Mesenchymal stem cell (in vitro differentiated cells and primary cell): ENCODE data around the gene PPM1B.

Source experiments
- DNase-seq: peaks from one replicate; pipeline ENCODE4 v3.0.0-alpha.2; 2013
- H2AFZ ChIP-seq: one replicate; pipeline ENCODE4 v1.6.1; 2013; ENCODE audit warnings: low read depth, mild to moderate bottlenecking, control low read depth, inconsistent platforms, low read length, moderate library complexity
- H2AK5ac ChIP-seq: 2 replicates; pipeline ENCODE4 v1.6.1; 2013; ENCODE audit warnings: low read length, moderate library complexity, mild to moderate bottlenecking, inconsistent platforms; ENCODE audit not compliant: severe bottlenecking
- H2BK120ac ChIP-seq: one replicate; pipeline ENCODE4 v1.6.1; 2013; ENCODE audit warnings: low read depth, mild to moderate bottlenecking, inconsistent platforms, low read length, moderate library complexity
- H2BK12ac ChIP-seq, 2 experiments: one replicate each; pipeline ENCODE4 v1.6.1; 2013; ENCODE audit warnings: inconsistent platforms in 2 of 2, low read length in 2 of 2, mild to moderate bottlenecking in 2 of 2, moderate library complexity in 2 of 2, control low read depth in 1 of 2
- H2BK15ac ChIP-seq: one replicate; pipeline ENCODE4 v1.6.1; 2013; ENCODE audit warnings: mild to moderate bottlenecking, low read depth, inconsistent platforms; ENCODE audit not compliant: poor library complexity, severe bottlenecking
- H2BK5ac ChIP-seq: 2 replicates; pipeline ENCODE4 v1.6.1; 2013; ENCODE audit warnings: low read depth, mild to moderate bottlenecking, low read length, control low read depth, inconsistent platforms; ENCODE audit not compliant: poor library complexity, severe bottlenecking
- H3K14ac ChIP-seq, 2 experiments: one replicate each; pipeline ENCODE4 v1.6.1; 2013; ENCODE audit warnings: inconsistent platforms in 2 of 2, low read length in 2 of 2, control low read depth in 1 of 2, mild to moderate bottlenecking in 1 of 2, moderate library complexity in 1 of 2
- H3K18ac ChIP-seq, 2 experiments: one replicate each; pipeline ENCODE4 v1.6.1; 2013; ENCODE audit warnings: inconsistent platforms in 2 of 2, low read length in 2 of 2, control low read depth in 1 of 2, low read depth in 1 of 2, mild to moderate bottlenecking in 1 of 2
- H3K23ac ChIP-seq, 2 experiments: one replicate each; pipeline ENCODE4 v1.6.1; 2013; ENCODE audit warnings: inconsistent platforms in 2 of 2, low read length in 2 of 2, mild to moderate bottlenecking in 2 of 2, moderate library complexity in 2 of 2, control low read depth in 1 of 2
- H3K27ac ChIP-seq: 2 replicates; pipeline ENCODE4 v1.5.1; 2013; ENCODE audit warnings: mild to moderate bottlenecking, moderate library complexity, low read length, control low read depth, inconsistent platforms; ENCODE audit not compliant: poor library complexity, severe bottlenecking
- H3K27me3 ChIP-seq, 2 experiments: 2 replicates each; pipeline versions ENCODE4 v1.6.1 to v1.7.0; 2013; ENCODE audit warnings: low read length in 2 of 2, mild to moderate bottlenecking in 2 of 2, moderate library complexity in 2 of 2, control low read depth in 1 of 2, inconsistent platforms in 1 of 2; ENCODE audit not compliant: control insufficient read depth in 1 of 2, insufficient read depth in 1 of 2
- H3K36me3 ChIP-seq, 2 experiments: 2 replicates each; pipeline versions ENCODE4 v1.6.1 to v1.7.0; 2013; ENCODE audit warnings: low read length in 2 of 2, control low read depth in 1 of 2, inconsistent platforms in 1 of 2, low read depth in 1 of 2, mild to moderate bottlenecking in 1 of 2; ENCODE audit not compliant: insufficient read depth in 2 of 2, control insufficient read depth in 1 of 2
- H3K4ac ChIP-seq, 2 experiments: one replicate each; pipeline ENCODE4 v1.6.1; 2013; ENCODE audit warnings: inconsistent platforms in 2 of 2, low read length in 2 of 2, mild to moderate bottlenecking in 2 of 2, moderate library complexity in 2 of 2, control low read depth in 1 of 2, low read depth in 1 of 2
- H3K4me1 ChIP-seq: 2 replicates; pipeline ENCODE4 v1.6.1; 2013; ENCODE audit warnings: low read depth, low read length, control low read depth; ENCODE audit not compliant: control insufficient read depth, insufficient read depth
- H3K4me2 ChIP-seq: 2 replicates; pipeline ENCODE4 v1.6.1; 2013; ENCODE audit warnings: low read length, mild to moderate bottlenecking, inconsistent platforms; ENCODE audit not compliant: poor library complexity, severe bottlenecking
- H3K4me3 ChIP-seq, 2 experiments: 2 replicates each; pipeline versions ENCODE4 v1.5.1 to v1.7.0; 2013; ENCODE audit warnings: low read length in 2 of 2, mild to moderate bottlenecking in 2 of 2, control low read depth in 1 of 2, low read depth in 1 of 2; ENCODE audit not compliant: insufficient read depth in 1 of 2
- H3K79me1 ChIP-seq: replicated peaks from 2 replicates; pipeline ENCODE4 v1.6.1; 2013; ENCODE audit warnings: mild to moderate bottlenecking, control low read depth, low read length, inconsistent platforms; ENCODE audit not compliant: poor library complexity, severe bottlenecking
- H3K9ac ChIP-seq: 2 replicates; pipeline ENCODE4 v1.7.0; 2013; ENCODE audit warnings: mild to moderate bottlenecking, low read length, moderate library complexity
- H3K9me3 ChIP-seq: 2 replicates; pipeline ENCODE4 v1.7.0; 2013; ENCODE audit warnings: mild to moderate bottlenecking, low read length; ENCODE audit not compliant: control insufficient read depth
- H4K8ac ChIP-seq: one replicate; pipeline ENCODE4 v1.6.1; 2013; ENCODE audit warnings: inconsistent platforms, mild to moderate bottlenecking, low read length, moderate library complexity
- H4K91ac ChIP-seq: one replicate; pipeline ENCODE4 v1.6.1; 2013; ENCODE audit warnings: mild to moderate bottlenecking, low read length, inconsistent platforms
- WGBS: methylation state at CpG from one replicate; pipeline ENCODE4 v1.1.7; 2013; ENCODE audit warnings: mixed read lengths; 5-methylcytosine and 5-hydroxymethylcytosine counted together

PPM1B gene

GRCh38 chr2:44200011-44200410, 31.3 kb downstream of the PPM1B start:
- no peak overlapping the region for H2BK12ac ChIP-seq
- no peak overlapping the region for H2AFZ ChIP-seq
- no peak overlapping the region for H2BK5ac ChIP-seq
- H3K27ac ChIP-seq, result no peak overlapping the region
- no peak overlapping the region for H2BK120ac ChIP-seq
- no peak overlapping the region for H3K4me3 ChIP-seq
- 96% methylated on average over 1 of the region's 1 CpG for WGBS
- H3K4ac ChIP-seq, result no peak overlapping the region
- H2BK15ac ChIP-seq, result no peak overlapping the region
- H3K9me3 ChIP-seq, result no peaks in the 10 kb centered on the region
- H3K27me3 ChIP-seq, result no peaks in the 10 kb centered on the region
- H3K23ac ChIP-seq, result no peak overlapping the region
- H3K18ac ChIP-seq, result no peak overlapping the region
- peaks cover 6 to 7% of the 10 kb centered on the region in 2 experiments for H3K36me3 ChIP-seq
- DNase-seq, result no peak
- H3K4me2 ChIP-seq, result no peak overlapping the region
- H3K9ac ChIP-seq, result no peak overlapping the region
- no peak overlapping the region for H3K14ac ChIP-seq
- peaks cover 3% of the 10 kb centered on the region for H3K79me1 ChIP-seq
- no peaks in the 10 kb centered on the region for H3K4me1 ChIP-seq
- H2AK5ac ChIP-seq, result no peak overlapping the region
- H4K8ac ChIP-seq, result no peak overlapping the region
- no peak overlapping the region for H4K91ac ChIP-seq

- Histone ChIP-seq H3K14ac (no peak overlapping the region), H3K4me1 (no peaks in the 10 kb centered on the region), H2BK120ac (no peak overlapping the region), H2AFZ (no peak overlapping the region), H3K9ac (no peak overlapping the region), H4K91ac (no peak overlapping the region), H3K23ac (no peak overlapping the region), H3K36me3 (peaks cover 3 to 6% of the 10 kb centered on the region in 2 experiments), H3K27me3 (no peaks in the 10 kb centered on the region), H3K9me3 (no peaks in the 10 kb centered on the region), H2BK5ac (no peak overlapping the region), H2BK12ac (no peak overlapping the region), H3K18ac (no peak overlapping the region), H3K79me1 (peaks cover 3% of the 10 kb centered on the region), H3K27ac (no peak overlapping the region), H2AK5ac (no peak overlapping the region), H2BK15ac (no peak overlapping the region), H3K4me2 (no peak overlapping the region), H3K4me3 (no peak overlapping the region), H4K8ac (no peak overlapping the region), H3K4ac (no peak overlapping the region)
- no peak for DNase-seq
- 99% methylated on average over 4 of the region's 5 CpGs for WGBS
These were observed 32.1 kb downstream of the PPM1B start for GRCh38 chr2:44200759-44201158.

GRCh38 chr2:44201648-44202165, 33.0 kb downstream of the PPM1B start:
- no peak overlapping the region for H3K27ac ChIP-seq
- peaks cover 3 to 6% of the 10 kb centered on the region in 2 experiments for H3K36me3 ChIP-seq
- peaks cover 3% of the 10 kb centered on the region for H3K79me1 ChIP-seq
- H2BK15ac ChIP-seq, result no peak overlapping the region
- DNase-seq, result peak; percentile 6
- H3K4me3 ChIP-seq, result no peak overlapping the region
- no peak overlapping the region for H2BK5ac ChIP-seq
- H2AK5ac ChIP-seq, result no peak overlapping the region
- no peak overlapping the region for H2BK120ac ChIP-seq
- H3K4me2 ChIP-seq, result no peak overlapping the region
- no peak overlapping the region for H3K23ac ChIP-seq
- WGBS, result 97% methylated on average over 5 of the region's 6 CpGs
- no peak overlapping the region for H3K9ac ChIP-seq
- no peak overlapping the region for H3K4ac ChIP-seq
- H3K4me1 ChIP-seq, result no peaks in the 10 kb centered on the region
- no peak overlapping the region for H3K18ac ChIP-seq
- H4K8ac ChIP-seq, result no peak overlapping the region
- no peak overlapping the region for H3K14ac ChIP-seq
- no peak overlapping the region for H4K91ac ChIP-seq
- no peak overlapping the region for H2AFZ ChIP-seq
- H2BK12ac ChIP-seq, result no peak overlapping the region
- no peaks in the 10 kb centered on the region for H3K27me3 ChIP-seq
- H3K9me3 ChIP-seq, result no peaks in the 10 kb centered on the region

- H4K91ac ChIP-seq, result no peak overlapping the region
- peaks cover 3 to 6% of the 10 kb centered on the region in 2 experiments for H3K36me3 ChIP-seq
- H3K4me3 ChIP-seq, result no peak overlapping the region
- H2BK120ac ChIP-seq, result no peak overlapping the region
- H3K9me3 ChIP-seq, result no peaks in the 10 kb centered on the region
- H3K18ac ChIP-seq, result no peak overlapping the region
- no peak for DNase-seq
- no peak overlapping the region for H3K4me2 ChIP-seq
- 100% methylated on average over 2 of the region's 3 CpGs for WGBS
- no peaks in the 10 kb centered on the region for H3K27me3 ChIP-seq
- no peak overlapping the region for H2AK5ac ChIP-seq
- H3K27ac ChIP-seq, result no peak overlapping the region
- no peak overlapping the region for H2BK12ac ChIP-seq
- no peak overlapping the region for H3K23ac ChIP-seq
- no peak overlapping the region for H4K8ac ChIP-seq
- H3K79me1 ChIP-seq, result peaks cover 2% of the 10 kb centered on the region
- H3K9ac ChIP-seq, result no peak overlapping the region
- H3K4me1 ChIP-seq, result no peaks in the 10 kb centered on the region
- no peak overlapping the region for H3K14ac ChIP-seq
- H2BK5ac ChIP-seq, result no peak overlapping the region
- H2BK15ac ChIP-seq, result no peak overlapping the region
- no peak overlapping the region for H3K4ac ChIP-seq
- H2AFZ ChIP-seq, result no peak overlapping the region
These were observed 34.9 kb downstream of the PPM1B start for GRCh38 chr2:44203542-44203941.
